Airway epithelial cell (primary cell): ENCODE results near the gene ARMC10. TPM values are rescaled to one million over a fixed set of nuclear protein-coding genes. Genes with fewer than 3 reads are reported as not detected.

Experiments
- total RNA-seq: library from RNA; depleted of rRNA; stranded (reverse); fragments of >200 nt; gene quantifications from 2 replicates; pipeline ENCODE4 v1.2.3, GENCODE V29; 2015

Gene ARMC10
- 32.1 and 40.1 TPM in 2 replicates for total RNA-seq

DNA sequence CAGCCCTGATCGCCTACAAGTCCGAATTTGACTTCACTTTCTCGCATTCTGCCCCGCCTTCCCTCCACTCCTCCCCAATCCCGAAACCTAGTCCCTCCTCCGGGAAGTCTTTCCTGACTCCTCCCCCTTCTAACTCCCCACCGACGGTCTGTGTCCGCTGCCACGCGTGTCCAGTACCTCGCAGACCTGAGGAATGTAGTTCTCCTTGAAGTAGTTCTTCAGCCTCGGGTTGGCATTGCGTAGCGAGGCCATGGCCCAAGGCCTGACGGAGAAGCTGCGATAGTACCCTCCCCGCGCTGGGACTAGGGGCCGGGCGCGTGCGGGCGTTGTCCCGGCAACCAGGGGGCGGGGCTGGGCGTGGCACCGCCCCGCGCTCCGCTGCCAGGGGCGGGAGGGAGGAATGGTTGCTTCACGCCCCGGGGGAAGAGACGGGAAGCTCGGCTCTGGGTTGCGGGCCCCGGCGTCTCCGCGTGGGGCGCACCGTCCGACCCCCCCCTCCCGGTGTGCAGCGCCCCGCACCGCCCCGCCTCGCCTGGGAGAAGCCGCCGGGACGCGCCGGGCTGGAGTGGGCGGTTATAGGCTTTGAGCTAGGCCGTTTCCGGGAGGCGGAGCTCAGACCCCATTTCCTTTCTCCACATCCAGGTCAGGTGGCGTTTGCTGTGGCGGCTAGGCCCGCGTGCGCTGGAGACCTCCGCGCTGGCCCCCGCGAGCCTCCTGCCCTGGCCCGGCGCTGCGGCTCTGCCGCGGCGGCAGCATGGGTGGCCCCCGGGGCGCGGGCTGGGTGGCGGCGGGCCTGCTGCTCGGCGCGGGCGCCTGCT, at the start of gene ARMC10, which contains the start of gene FBXL13:
Gene ARMC10 (plus strand): TSS at position 622 of the 818 bp plus-strand sequence. CDS start 133 bp downstream, at position 755.
Gene FBXL13 (minus strand): TSS at position 278 of the 818 bp plus-strand sequence.

Other genes starting within 250 kb of the ARMC10 start
- gene LRRC17, start 162.1 kb upstream of the ARMC10 start, total RNA-seq, result 1.3 and 2.0 TPM in 2 replicates
- gene FBXL13, start 344 bp upstream of the ARMC10 start, total RNA-seq, result 0.21 TPM in 1 of 2 replicates, not detected in the other
- 1.0 and 2.3 TPM in 2 replicates for gene NAPEPLD, start 74.0 kb downstream of the ARMC10 start, total RNA-seq
- gene PMPCB, start 222.3 kb downstream of the ARMC10 start, total RNA-seq, result 30.8 and 38.0 TPM in 2 replicates